Activated CD4-positive, alpha-beta T cell treated with anti-CD3 and anti-CD28 coated beads for 36 hours (primary cell): ENCODE data around the gene EHD4. TPM values are rescaled to one million over a fixed set of nuclear protein-coding genes. Genes with fewer than 3 reads are reported as not detected.

ENCODE experiments used
- ATAC-seq: fragments of 200-7000 bp; cut with Tn5 transposase; one replicate; pipeline ENCODE4 v1.10.0; 2021; ENCODE audit warnings: mild to moderate bottlenecking, moderate library complexity
- CTCF ChIA-PET: fragments of 350-600 bp; sonication (Branson Sonifier 250); formaldehyde crosslinking; loops from one replicate; lab custom pipeline; 2021; ENCODE audit warnings: antibody characterized with exemption; lab: Charles Lee
- POLR2A ChIA-PET: fragments of 350-600 bp; sonication (Branson Sonifier 250); formaldehyde crosslinking; loops from one replicate; lab custom pipeline; 2021; ENCODE audit warnings: antibody characterized with exemption, inconsistent platforms; lab: Charles Lee
- DNase-seq: peaks from one replicate; pipeline ENCODE4 v3.0.0-alpha.2; 2020
- H3K27ac Mint-ChIP-seq: one replicate; pipeline ENCODE4 v1.8.0; 2021; ENCODE audit warnings: mixed read lengths
- H3K27me3 Mint-ChIP-seq: one replicate; pipeline ENCODE4 v1.8.0; 2021; ENCODE audit warnings: mixed read lengths
- H3K36me3 Mint-ChIP-seq: one replicate; pipeline ENCODE4 v1.8.0; 2021; ENCODE audit warnings: low read depth, mixed read lengths
- H3K4me1 Mint-ChIP-seq: one replicate; pipeline ENCODE4 v1.8.0; 2021; ENCODE audit warnings: mixed read lengths
- H3K4me3 Mint-ChIP-seq: one replicate; pipeline ENCODE4 v1.8.0; 2021; ENCODE audit warnings: mild to moderate bottlenecking, moderate library complexity, mixed read lengths
- H3K9me3 Mint-ChIP-seq: one replicate; pipeline ENCODE4 v1.8.0; 2021; ENCODE audit warnings: low read depth, mixed read lengths
- intact Hi-C, 2 experiments: fragments of 100-400 bp; cut with DNase I in 1 of 2; cut with micrococcal nuclease in 1 of 2; formaldehyde crosslinking; loops; one replicate each; pipeline versions ENCODE4 v1.14.2 to v1.15.1; 2022 to 2024; cut with DNase I, micrococcal nuclease
- total RNA-seq, 2 experiments: library from RNA; stranded (reverse); gene quantifications; one replicate each; pipeline ENCODE4 v1.2.3, GENCODE V29; 2021

The EHD4 gene
- total RNA-seq, 2 experiments from 2014 or later: 34.7 to 35.7 TPM

DNA sequence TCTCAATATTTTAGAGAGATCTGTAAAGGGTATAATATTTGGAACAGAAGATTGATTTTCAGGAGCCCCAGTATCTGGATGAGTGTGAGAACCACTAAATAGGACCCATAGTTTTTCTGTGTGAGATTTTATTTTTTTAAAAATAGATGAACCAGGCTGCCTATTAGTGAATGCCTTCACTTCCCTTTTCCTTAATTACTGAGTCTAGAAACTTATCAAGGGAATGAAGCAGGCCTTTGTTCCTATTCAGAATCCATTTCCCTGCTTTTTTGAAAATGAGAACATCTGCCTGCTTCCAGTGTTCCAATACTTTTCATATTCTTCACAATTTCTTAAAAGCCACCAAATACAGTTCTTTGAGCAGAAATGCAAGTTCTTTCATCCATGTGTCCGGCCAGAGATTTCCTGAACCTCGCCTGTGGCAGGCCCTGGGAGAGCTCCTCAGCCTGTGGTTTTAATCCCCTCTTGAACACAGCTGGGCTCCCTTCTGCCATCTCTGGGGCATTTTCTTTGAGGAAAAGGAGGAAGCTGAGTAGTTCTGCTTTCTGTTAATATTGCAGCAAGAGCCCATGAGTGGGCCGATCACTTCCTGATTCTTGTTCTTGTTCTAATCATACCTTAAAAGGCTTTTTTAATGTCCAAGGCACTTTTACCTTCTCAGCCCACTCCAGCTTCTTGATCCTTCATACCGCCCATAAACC is 4.7 kb downstream of the EHD4 start:
- ATAC-seq (no peak), DNase-seq (no peak)
- ChIA-PET POLR2A (no interaction called here), CTCF (interaction anchor here (0.6 to 6.0 kb wide), 5 partner anchors 14 to 1198 kb away, joined by 3 to 43 read pairs (median 3); no protein-coding TSS in a partner anchor)
- no peaks in the 10 kb centered on the region for H3K9me3 Mint-ChIP-seq
- peaks cover 55% of the 10 kb centered on the region for H3K4me1 Mint-ChIP-seq
- intact Hi-C loops: no loop called here
- no peaks in the 10 kb centered on the region for H3K27me3 Mint-ChIP-seq
- no peak overlapping the region for H3K4me3 Mint-ChIP-seq
- H3K27ac Mint-ChIP-seq: peak overlapping the region; percentile 22
- peaks cover 28% of the 10 kb centered on the region for H3K36me3 Mint-ChIP-seq

- no peak for DNase-seq
- H3K36me3 Mint-ChIP-seq: peaks cover 32% of the 10 kb centered on the region
- no peak for ATAC-seq
- ChIA-PET CTCF (interaction anchor here (0.9 to 6.0 kb wide), 4 partner anchors 13 to 190 kb away, joined by 3 to 43 read pairs (median 4); no protein-coding TSS in a partner anchor), POLR2A (interaction anchor here (1.2 kb wide), 1 partner anchor 10 kb away, joined by 4 read pairs; no protein-coding TSS in a partner anchor)
- peak overlapping the region; percentile 43 for H3K27ac Mint-ChIP-seq
- no peak overlapping the region for H3K4me3 Mint-ChIP-seq
- no peaks in the 10 kb centered on the region for H3K9me3 Mint-ChIP-seq
- H3K4me1 Mint-ChIP-seq: peaks cover 57% of the 10 kb centered on the region
- H3K27me3 Mint-ChIP-seq: no peaks in the 10 kb centered on the region
- intact Hi-C loops: no loop called here
Observed at GRCh38 chr15:41966920-41967465, 5.4 kb downstream of the EHD4 start.

GRCh38 chr15:41966414-41966812 is 5.9 kb downstream of the EHD4 start:
- Mint-ChIP-seq H3K27me3 (no peaks in the 10 kb centered on the region), H3K9me3 (no peaks in the 10 kb centered on the region), H3K4me1 (peaks cover 61% of the 10 kb centered on the region), H3K27ac (peak overlapping the region; percentile 43), H3K4me3 (no peak overlapping the region), H3K36me3 (peaks cover 35% of the 10 kb centered on the region)
- intact Hi-C loops: no loop called here
- ChIA-PET POLR2A (interaction anchor here (1.2 kb wide), 2 partner anchors 9 to 26 kb away, joined by 3 to 4 read pairs; no protein-coding TSS in a partner anchor), CTCF (interaction anchor here (0.9 to 6.0 kb wide), 4 partner anchors 9 to 30 kb away, joined by 3 to 43 read pairs (median 4); no protein-coding TSS in a partner anchor)
- ATAC-seq: no peak
- no peak for DNase-seq

DNA sequence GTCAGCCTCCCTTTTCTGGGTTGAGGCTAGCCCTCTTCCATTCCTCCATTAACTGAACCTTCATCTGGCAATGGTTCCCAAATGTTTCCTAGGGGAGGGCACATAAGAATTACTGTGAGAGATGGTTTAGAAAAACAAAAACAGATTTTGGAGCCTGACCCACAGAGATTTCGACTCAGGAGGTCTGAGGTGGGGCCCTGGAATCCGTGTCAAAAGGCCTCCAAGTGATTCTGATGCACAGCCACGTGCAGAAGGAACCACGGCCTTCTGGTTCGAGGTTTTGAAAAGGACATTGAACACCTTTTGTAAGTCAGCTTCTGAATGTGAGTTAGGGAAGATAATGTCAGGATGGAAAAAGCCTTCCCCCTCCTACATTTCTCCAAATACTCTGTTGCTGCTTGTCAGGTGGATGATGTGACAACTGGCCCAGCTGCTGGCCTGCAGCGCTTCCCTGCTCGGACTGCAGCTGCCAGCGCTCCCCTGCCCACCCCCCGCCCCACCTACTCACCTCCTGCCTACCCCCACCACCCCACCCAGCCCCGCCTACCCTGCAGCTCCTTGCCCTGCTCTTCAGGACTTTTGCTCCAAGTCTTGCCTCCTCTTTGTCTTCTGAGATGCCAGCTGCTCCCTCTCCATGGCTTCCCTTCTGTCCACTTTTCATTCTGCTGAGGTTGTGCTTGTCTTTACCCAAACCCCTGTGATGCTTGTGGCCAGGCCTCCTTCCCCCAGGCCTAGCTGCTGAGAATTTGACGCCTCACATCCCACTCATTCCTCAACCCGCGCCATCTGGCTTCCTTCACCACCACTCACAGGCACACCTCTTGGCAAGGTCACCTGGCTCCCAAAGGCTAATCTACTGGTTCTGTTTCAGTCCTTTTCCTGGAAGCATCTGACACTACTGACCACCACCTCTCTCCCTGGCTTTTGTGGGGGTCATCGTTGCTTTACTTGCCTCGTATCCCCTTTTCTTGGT is 6.6 kb downstream of the EHD4 start:
- ChIA-PET POLR2A (interaction anchor here (0.6 to 1.2 kb wide), 3 partner anchors 8 to 62 kb away, joined by 3 to 4 read pairs (median 3); no protein-coding TSS in a partner anchor), CTCF (interaction anchor here (1.0 to 6.0 kb wide), 2 partner anchors 8 to 29 kb away, joined by 3 to 43 read pairs; no protein-coding TSS in a partner anchor)
- Mint-ChIP-seq H3K4me3 (no peak overlapping the region), H3K4me1 (peaks cover 62% of the 10 kb centered on the region), H3K9me3 (no peaks in the 10 kb centered on the region), H3K36me3 (peaks cover 35% of the 10 kb centered on the region), H3K27ac (peak overlapping the region; percentile 1), H3K27me3 (no peaks in the 10 kb centered on the region)
- no peak for ATAC-seq
- intact Hi-C loops: no loop called here
- peak; percentile 23 for DNase-seq

- DNase-seq (no peak), ATAC-seq (no peak)
- H3K4me3 Mint-ChIP-seq: no peak overlapping the region
- H3K9me3 Mint-ChIP-seq: no peaks in the 10 kb centered on the region
- peaks cover 40% of the 10 kb centered on the region for H3K4me1 Mint-ChIP-seq
- H3K36me3 Mint-ChIP-seq: peaks cover 15% of the 10 kb centered on the region
- intact Hi-C loops: no loop called here
- ChIA-PET CTCF (interaction anchor here (0.8 to 1.3 kb wide), 6 partner anchors 11 to 39 kb away, joined by 3 to 5 read pairs (median 3); partner anchors contain the start of gene EHD4), POLR2A (interaction anchor here (1.0 kb wide), 1 partner anchor 10 kb away, joined by 5 read pairs; no protein-coding TSS in a partner anchor)
- H3K27me3 Mint-ChIP-seq: no peaks in the 10 kb centered on the region
- H3K27ac Mint-ChIP-seq: no peak overlapping the region
Observed at GRCh38 chr15:41961595-41962202, 10.7 kb downstream of the EHD4 start.

DNA sequence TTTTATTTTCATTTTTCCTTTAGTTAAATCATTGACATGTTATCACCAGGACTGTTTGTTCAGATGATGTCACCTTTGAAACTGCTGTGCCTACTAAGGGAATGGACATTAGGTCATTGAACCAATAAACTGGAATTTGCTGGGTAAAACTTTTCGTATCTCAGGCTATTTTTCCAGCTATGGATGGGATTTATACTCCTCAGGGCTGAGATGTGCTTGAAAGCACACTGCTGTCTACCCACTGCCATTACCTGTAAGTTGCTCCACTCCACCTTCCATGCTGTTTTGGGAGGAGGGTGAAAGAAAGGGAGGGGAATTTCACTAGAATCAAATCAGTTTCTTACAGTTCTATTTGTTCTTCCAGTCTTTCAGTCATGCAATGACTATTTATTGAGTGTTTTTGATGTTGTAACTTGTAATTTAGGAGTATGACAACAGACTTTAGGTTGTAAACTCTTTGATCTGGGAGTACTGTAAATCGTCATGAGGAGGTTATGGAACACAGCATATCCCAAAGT is 11.3 kb downstream of the EHD4 start:
- Mint-ChIP-seq H3K4me3 (no peak overlapping the region), H3K9me3 (no peaks in the 10 kb centered on the region), H3K36me3 (peaks cover 11% of the 10 kb centered on the region), H3K27me3 (no peaks in the 10 kb centered on the region), H3K27ac (no peak overlapping the region), H3K4me1 (peaks cover 35% of the 10 kb centered on the region)
- CTCF ChIA-PET: interaction anchor here (1.2 to 1.3 kb wide), 3 partner anchors 11 to 29 kb away, joined by 3 to 5 read pairs (median 5); partner anchors contain the start of gene EHD4
- intact Hi-C loops: no loop called here
- DNase-seq (no peak), ATAC-seq (no peak)
- POLR2A ChIA-PET: interaction anchor here (1.0 kb wide), 1 partner anchor 10 kb away, joined by 5 read pairs; no protein-coding TSS in a partner anchor

GRCh38 chr15:41958002-41958420 is 14.3 kb downstream of the EHD4 start:
- DNase-seq: no peak
- ChIA-PET CTCF (interaction anchor here (0.7 to 1.0 kb wide), 3 partner anchors 8 to 117 kb away, joined by 3 to 5 read pairs (median 3); no protein-coding TSS in a partner anchor), POLR2A (interaction anchor here (1.0 kb wide), 1 partner anchor 9 kb away, joined by 4 read pairs; no protein-coding TSS in a partner anchor)
- Mint-ChIP-seq H3K27ac (no peak overlapping the region), H3K27me3 (no peaks in the 10 kb centered on the region), H3K4me3 (no peak overlapping the region), H3K36me3 (peaks cover 10% of the 10 kb centered on the region), H3K4me1 (peaks cover 32% of the 10 kb centered on the region), H3K9me3 (no peaks in the 10 kb centered on the region)
- ATAC-seq: no peak
- intact Hi-C loops: no loop called here

DNA sequence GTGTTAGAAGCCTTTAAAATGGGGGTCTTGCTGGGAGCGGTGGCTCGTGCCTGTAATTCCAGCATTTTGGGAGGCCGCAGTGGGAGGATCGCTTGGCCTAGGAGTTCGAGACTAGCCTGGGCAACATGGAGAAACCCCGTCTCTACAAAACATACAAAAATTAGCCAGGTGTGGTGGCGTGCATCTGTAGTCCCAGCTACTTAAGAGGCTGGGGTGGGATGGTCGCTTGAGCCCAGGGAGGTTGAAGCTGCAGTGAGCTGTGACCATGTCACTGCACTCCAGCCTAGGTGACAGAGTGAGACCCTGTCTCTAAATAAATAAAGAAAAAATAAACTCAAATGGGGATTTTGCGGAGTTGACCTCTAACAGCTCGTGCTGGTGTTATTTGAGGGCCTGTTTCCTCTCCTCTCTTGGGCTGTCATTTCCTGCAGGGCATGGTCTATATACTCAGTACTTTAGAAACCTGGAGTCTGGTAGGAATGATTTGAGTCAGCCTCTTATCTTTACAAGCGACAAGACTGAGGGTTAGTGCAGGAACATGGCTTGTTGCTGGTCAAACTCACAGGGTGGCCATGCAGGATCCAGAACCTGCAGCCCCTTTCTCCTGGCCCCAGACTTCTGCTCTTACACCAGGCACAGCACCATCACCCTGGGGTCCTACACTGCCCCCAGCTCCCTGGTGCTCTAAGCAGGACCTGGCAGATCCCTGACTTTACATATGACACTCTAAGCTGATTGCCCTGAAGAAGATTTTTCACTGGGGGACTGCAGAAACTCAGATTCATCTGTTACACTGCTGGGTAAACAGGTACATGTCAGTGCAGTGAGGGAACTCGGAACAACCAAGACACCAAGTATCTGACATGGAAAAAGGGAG is 15.1 kb downstream of the EHD4 start:
- intact Hi-C loops: no loop called here
- Mint-ChIP-seq H3K36me3 (peaks cover 14% of the 10 kb centered on the region), H3K4me3 (no peak overlapping the region), H3K9me3 (no peaks in the 10 kb centered on the region), H3K4me1 (peaks cover 29% of the 10 kb centered on the region), H3K27me3 (no peaks in the 10 kb centered on the region), H3K27ac (peak overlapping the region; percentile 6)
- POLR2A ChIA-PET: interaction anchor here (0.7 to 1.0 kb wide), 2 partner anchors 9 to 19 kb away, joined by 3 to 4 read pairs; no protein-coding TSS in a partner anchor
- CTCF ChIA-PET: interaction anchor here (0.7 to 1.0 kb wide), 2 partner anchors 9 to 116 kb away, joined by 3 to 5 read pairs; no protein-coding TSS in a partner anchor
- DNase-seq (no peak), ATAC-seq (peak; percentile 93)

GRCh38 chr15:41955807-41956525 is 16.4 kb downstream of the EHD4 start:
- no peak for DNase-seq
- H3K27me3 Mint-ChIP-seq: no peaks in the 10 kb centered on the region
- CTCF ChIA-PET: no interaction called here
- no peak overlapping the region for H3K4me3 Mint-ChIP-seq
- no peaks in the 10 kb centered on the region for H3K9me3 Mint-ChIP-seq
- intact Hi-C loops: no loop called here
- no peak for ATAC-seq
- H3K4me1 Mint-ChIP-seq: peaks cover 18% of the 10 kb centered on the region
- H3K27ac Mint-ChIP-seq: no peak overlapping the region
- peaks cover 16% of the 10 kb centered on the region for H3K36me3 Mint-ChIP-seq
- POLR2A ChIA-PET: no interaction called here
